ENCODE measurements around the gene L3MBTL3.
"Not testable (repeated sequence)": the region's sequence is repeated elsewhere in the genome, so short reads cannot be mapped to it uniquely, and the experiment has no call there.

L3MBTL3 gene

DNA sequence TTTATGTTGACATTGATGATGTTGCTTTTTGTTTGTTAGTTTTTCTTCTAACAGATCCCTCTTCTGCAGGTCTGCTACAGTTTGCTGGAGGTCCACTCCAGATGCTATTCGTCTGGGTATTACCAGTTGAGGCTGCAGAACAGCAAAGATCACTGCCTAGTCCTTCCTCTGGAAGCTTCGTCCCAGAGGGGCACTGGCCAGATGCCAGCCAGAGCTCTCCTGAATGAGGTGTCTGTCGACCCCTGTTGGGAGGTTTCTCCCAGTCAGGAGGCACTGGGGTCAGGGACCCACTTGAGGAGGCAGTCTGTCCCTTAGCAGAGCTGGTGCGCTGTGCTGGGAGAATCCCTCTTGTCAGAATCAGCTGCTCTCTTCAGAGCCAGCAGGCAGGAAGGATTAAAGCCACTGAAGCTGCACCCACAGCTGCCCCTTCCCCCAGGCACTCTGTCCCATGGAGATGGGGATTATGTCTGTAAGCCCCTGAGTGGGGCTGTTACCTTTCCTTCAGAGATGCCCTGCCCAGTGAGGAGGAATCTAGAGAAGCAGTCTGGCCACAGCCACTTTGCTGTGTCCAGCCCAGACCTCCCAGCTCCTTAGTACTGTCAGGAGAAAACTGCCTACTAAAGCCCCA, 155.1 kb downstream of the L3MBTL3 start:
- in situ Hi-C loops (cut with MboI; ENCODE audit: low sequenced_read_pairs) = not testable (repeated sequence)

DNA sequence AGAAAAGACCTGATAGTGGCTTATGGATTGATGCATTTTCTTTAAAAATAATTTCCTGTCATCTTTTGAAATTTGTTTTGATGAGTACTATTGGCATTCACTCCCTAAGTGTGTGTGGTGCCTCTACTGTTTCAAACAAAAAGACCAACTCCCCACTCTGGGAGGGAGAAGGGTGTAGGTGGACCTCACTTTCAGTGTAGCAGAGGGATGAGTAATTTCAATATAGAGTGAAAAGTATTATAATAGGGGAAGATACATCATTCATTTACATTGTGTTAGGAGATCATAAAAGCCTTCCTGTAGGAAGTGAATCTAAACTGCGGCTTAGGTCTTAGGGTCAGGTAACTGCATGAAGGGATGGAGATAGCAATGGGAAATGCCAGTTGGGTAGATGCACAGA, 158.0 kb downstream of the L3MBTL3 start:
- in situ Hi-C loops (cut with MboI; ENCODE audit: low sequenced_read_pairs) = no loop called here

DNA sequence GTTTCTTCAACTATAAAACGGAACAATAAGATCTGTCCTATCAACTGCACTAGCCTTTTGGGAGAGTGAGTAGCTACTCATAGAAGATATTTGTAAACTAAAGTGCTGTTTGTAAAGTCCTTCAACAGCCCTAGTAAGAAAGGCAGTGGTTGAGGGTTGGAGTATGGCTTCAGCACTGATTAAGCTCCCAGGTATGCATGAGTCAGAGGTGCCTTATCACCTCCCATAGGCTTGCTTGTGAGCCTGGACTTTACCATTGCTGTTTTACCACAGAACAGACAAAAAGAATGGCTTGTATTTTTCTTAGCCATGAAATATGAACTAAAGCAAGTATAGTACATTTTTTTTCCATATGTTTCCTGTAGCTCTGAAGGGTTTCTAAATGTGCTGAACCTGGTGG, 160.3 kb downstream of the L3MBTL3 start:
- in situ Hi-C loops (cut with MboI; ENCODE audit: low sequenced_read_pairs) = no loop called here

DNA sequence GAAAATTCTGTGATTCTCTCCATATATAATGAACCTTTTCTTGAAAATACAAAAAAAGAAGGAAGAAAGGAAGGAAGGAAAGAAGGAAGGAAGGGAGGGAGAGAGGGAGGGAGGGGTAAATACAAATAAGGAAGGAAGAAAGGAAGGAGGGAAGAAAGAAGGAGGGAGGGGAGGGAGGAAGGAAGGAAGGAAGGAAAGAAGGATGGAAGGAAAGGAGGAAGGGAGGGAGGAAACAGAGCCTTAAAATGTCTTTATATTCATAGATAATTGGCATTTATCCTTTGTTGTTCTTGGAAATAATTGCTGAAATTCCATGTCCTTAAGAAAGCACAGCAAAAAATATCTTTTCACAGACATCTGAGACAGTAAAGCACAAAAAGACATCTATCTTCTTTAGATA, 164.1 kb downstream of the L3MBTL3 start:
- in situ Hi-C loops (cut with MboI; ENCODE audit: low sequenced_read_pairs) = no loop called here

DNA sequence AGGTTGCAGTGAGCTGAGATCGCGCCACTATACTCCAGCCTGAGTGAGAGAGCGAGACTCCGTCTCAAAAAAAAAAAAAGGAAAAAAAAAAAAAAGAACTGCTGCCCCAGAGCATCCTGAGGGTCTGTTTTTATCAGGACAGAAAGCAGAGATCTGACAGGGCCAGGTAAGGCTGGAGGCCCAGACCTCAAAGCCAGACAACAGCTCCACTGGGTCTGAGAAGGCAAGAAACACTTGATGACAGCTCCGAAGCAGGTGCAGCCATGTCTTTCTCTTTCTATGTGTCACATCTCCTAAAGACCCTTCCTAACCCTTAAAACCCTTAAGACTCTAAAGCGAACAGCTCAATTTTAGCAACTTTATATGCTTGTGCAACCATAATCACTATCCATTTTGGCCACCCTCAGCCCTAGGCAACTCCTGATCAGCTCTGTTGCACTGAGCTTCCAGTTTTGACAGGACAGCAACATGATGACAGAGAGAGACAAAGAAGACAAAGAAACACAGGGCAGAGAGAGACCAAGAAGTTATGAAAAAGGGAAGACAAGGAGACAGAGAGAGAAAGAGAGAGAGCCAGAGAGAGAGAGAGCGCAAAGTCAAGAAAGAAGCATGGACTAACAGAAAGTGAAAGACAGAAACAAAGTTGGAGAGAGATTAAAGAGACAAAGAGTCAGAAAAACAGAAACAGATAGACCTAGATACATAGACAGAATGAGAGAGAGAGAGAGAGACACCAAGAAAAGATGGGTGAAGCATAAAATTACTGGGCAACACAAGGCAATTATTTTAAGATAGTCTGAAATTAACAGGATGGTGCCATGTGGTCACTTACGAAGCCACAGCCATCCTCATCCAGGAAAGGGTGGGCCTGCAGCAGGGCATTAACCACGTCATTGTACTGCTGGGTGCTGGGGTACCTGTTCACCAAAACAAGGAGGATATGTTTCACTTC, 165.2 kb downstream of the L3MBTL3 start:
- in situ Hi-C loops (cut with MboI; ENCODE audit: low sequenced_read_pairs) = no loop called here

DNA sequence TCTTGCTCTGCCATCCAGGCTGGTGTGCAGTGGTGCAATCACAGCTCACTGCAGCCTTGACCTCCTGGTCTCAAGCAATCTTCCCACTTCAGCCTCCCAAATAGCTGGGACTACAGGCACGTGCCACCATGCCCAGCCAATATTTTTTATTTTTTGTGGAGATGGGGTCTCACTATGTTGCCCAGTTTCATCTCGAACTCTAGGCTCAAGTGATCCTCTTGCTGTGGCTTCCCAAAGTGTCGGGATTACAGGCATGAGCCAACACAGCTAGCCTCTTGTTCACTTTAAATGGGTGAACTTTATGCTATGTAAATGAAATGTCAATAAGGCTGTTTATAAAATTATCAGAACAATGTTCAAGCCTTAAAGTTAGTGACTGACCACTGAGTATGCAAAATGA, 167.3 kb downstream of the L3MBTL3 start:
- in situ Hi-C loops (cut with MboI; ENCODE audit: low sequenced_read_pairs) = no loop called here

DNA sequence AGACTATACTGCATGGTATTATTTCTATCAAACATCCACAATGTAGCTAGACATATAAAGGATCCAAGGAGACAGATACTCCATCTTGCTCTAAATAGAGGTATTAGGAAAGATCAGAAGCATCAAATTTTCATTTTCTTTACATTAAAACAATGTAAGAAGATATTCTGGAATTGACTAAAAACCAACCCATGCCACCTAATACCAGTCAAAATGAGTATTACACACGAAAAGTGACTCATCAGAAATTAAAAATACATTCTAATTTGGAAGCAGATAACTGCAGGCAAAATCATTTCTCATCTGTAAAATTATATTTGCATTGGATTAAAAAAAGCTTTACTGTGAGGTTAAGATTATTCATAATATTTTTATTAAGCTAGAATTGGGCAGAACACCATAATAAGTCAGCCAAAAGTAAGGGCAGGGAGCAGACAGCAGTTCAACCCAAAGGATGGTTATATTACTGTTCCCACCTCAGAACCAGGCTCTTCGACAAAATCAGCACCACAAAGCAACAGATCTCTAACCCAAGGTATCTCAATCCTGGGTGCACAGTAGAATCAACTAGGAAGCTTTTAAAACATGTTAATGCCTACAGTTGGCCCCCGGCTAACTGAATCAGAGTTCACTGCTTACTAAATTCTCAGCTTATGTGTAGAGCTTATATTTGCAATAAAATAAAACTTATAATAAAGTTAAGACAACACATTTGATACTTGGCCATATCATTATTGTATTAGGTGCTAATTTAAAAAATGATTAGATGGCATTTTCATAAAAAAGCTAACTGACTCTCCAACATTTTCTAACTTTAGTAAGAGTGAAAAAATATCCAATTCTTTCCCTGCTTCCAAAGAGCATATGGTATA, 169.2 kb downstream of the L3MBTL3 start:
- in situ Hi-C loops (cut with MboI; ENCODE audit: low sequenced_read_pairs) = no loop called here

DNA sequence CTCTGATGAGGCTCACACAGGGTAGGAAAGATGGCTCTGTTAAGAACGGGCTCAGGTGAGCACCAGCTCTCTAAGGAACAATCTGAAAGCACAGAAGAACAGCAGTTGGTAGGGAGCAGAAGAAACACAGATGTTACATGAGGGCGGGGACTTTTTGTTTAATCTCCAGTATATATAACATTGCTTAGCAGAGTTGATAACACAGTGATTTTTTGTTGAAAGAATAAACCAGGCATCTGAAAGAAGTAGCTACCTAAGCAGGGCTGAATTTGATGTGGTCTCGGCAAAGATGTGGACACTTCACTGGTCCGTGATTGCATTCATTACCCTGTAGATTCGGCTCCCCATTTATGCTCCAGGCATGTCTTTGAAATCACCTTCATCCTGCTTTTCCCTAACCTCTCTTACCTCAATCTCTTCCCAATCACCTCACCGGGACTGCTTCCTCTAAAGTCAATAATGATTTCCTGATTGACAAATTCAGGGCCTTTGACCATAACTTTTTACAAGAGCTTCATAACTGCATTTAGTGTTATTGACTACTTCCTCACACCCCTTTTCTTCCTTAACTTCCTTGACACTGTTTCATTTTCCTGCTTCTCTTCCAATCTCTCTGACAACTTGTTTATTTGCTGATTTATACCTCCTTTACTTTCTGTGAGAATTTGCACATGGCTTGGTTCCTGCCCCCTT, 170.0 kb downstream of the L3MBTL3 start:
- in situ Hi-C loops (cut with MboI; ENCODE audit: low sequenced_read_pairs) = no loop called here

DNA sequence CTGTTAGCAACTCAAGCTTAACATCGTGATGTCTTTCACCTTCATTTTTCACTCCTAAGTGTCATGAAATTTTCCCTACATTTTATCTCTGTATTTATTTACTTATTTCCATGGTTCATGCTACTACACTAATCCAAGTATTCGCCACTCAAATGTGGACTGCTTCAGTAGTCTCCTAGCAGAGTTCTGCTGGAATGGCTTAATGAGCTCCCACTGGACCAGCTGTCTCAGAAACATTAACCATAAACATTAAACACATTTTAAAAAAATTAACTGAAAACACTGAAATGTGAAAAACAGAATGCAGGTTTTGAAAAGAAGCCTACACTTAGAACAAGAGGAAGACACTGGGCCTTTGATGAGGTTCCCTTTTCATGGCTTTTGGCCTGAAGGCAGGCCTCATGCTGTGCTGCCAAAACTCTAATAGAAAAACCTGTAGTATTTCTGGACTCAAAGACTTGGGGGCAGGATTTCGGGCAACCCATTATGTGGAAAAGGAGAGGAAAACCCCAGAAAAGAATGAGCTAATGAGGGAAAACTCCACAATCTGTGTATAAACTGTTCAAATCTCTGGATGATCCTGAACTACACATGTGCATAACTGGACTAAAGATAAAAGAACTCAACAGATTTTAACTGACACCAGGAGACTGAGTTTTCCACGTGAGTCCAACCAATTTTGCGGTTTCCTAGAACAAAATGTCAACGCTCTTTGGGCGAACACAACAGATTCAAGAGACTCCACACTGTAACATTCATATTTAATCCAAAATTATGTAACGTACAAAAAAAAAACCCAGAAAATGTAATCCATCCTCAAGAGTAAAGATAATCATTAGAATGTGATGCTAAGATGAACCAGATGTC, 171.4 kb downstream of the L3MBTL3 start:
- in situ Hi-C loops (cut with MboI; ENCODE audit: low sequenced_read_pairs) = no loop called here
